ENCODE results near the gene ZNF407.

DNA sequence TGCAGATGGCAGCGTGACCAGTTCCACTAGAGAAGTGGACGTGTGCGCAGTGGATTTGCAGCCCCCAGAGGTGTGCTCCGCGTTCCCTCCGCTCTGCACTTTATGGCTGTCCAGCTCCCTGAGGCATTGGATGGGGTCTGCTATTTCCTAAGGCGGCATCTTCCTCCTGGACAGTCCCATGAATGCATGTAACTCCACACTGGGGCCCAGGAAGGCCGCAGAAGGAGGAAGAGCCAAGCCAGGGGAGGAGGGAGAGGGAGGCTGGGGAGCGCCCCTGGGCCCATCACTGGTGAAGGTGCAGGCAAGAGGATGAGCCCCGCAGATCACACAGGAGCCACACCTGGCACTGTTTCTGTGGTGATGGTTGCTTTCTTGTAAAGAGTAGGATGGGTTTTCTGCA is 512.1 kb downstream of the ZNF407 start:
- TF ChIP-seq, protein P1, sequence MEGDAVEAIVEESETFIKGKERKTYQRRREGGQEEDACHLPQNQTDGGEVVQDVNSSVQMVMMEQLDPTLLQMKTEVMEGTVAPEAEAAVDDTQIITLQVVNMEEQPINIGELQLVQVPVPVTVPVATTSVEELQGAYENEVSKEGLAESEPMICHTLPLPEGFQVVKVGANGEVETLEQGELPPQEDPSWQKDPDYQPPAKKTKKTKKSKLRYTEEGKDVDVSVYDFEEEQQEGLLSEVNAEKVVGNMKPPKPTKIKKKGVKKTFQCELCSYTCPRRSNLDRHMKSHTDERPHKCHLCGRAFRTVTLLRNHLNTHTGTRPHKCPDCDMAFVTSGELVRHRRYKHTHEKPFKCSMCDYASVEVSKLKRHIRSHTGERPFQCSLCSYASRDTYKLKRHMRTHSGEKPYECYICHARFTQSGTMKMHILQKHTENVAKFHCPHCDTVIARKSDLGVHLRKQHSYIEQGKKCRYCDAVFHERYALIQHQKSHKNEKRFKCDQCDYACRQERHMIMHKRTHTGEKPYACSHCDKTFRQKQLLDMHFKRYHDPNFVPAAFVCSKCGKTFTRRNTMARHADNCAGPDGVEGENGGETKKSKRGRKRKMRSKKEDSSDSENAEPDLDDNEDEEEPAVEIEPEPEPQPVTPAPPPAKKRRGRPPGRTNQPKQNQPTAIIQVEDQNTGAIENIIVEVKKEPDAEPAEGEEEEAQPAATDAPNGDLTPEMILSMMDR (IDR thresholded peaks at IDR 0.05): no peak
- TF ChIP-seq POLR2A (IDR thresholded peaks at IDR 0.05) (no peak), EP300 (IDR thresholded peaks at IDR 0.05) (no peak)
